ENCODE results near the gene CAPZB. TPM values are rescaled to one million over a fixed set of nuclear protein-coding genes. Genes with fewer than 3 reads are reported as not detected.
A peak's percentile ranks its signal among the peaks of the same experiment; 100 is the strongest.

The CAPZB gene
- total RNA-seq, 2 donors from 2014 or later, result 404 to 419 TPM

DNA sequence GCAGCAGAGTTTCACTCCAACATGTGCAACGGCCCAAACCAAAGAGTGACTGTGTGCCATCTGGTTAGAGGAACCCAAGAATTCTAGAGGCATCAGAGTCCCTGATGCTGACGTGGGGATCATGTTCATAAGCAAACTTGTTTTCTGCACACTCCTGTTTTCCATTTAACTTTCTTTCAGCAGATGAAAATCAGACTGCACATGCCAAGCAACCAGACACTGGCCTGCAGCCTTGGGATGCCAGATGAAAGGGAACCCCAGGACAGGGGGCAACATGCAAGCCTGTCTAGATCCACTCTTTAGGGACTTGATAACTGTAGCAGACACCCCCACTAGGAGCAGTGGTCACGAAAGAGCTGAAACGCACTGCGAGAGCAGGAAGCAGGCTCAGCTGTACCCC, 116.4 kb downstream of the CAPZB start:
- peak overlapping the region; percentile 50 to 80 for H3K27ac Mint-ChIP-seq
- ATAC-seq (no peak), DNase-seq (ENCODE audit: low spot score in 2 of 2) (no peak)
- H3K36me3 Mint-ChIP-seq, result no peaks in the 10 kb centered on the region
- no peaks in the 10 kb centered on the region for H3K9me3 Mint-ChIP-seq

DNA sequence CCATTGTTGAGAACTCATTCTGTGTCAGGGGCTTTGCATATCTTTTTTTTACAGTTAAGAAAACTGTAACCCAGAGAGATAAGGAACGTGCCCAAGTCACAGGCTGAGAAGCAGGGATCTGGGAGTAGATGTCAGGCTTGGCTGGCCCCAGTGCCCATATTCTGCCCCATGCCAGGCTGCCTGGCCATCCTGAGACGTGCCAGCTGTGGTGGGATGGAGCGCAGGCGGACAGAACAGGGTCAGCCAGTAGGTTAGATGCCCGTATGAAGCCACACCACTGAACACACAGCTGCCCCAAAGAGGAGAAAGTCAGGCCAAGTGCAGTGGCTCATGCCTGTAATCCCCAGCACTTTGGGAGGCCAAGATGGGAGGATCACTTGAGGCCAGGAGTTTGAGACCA, 117.3 kb downstream of the CAPZB start:
- ATAC-seq (no peak), DNase-seq (ENCODE audit: low spot score in 2 of 2) (no peak)
- Mint-ChIP-seq H3K27ac (peak overlapping the region; percentile 41 to 50), H3K9me3 (no peaks in the 10 kb centered on the region), H3K36me3 (no peaks in the 10 kb centered on the region)

DNA sequence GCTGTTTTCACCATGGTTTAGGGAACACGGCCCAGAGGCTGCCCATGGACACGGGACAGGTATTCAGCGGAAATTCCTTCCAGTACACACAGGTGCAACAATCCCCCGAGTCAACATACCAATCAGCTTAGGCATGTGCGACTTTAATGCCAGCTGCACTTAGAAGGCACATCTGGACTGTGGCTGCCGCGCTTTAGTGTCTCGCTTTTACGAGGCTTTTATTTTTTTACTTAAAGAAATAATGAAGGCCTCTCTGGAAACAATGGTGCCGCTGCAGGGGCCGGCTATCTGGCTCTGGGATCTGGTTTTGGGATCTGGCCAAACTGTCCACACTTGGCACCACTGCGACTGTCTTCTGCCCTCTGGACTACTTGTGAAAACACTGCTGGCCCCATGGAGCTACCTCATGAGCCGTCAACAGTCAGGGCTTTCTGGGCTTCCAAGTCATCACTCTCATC, 117.7 kb downstream of the CAPZB start:
- ATAC-seq, result no peak

DNA sequence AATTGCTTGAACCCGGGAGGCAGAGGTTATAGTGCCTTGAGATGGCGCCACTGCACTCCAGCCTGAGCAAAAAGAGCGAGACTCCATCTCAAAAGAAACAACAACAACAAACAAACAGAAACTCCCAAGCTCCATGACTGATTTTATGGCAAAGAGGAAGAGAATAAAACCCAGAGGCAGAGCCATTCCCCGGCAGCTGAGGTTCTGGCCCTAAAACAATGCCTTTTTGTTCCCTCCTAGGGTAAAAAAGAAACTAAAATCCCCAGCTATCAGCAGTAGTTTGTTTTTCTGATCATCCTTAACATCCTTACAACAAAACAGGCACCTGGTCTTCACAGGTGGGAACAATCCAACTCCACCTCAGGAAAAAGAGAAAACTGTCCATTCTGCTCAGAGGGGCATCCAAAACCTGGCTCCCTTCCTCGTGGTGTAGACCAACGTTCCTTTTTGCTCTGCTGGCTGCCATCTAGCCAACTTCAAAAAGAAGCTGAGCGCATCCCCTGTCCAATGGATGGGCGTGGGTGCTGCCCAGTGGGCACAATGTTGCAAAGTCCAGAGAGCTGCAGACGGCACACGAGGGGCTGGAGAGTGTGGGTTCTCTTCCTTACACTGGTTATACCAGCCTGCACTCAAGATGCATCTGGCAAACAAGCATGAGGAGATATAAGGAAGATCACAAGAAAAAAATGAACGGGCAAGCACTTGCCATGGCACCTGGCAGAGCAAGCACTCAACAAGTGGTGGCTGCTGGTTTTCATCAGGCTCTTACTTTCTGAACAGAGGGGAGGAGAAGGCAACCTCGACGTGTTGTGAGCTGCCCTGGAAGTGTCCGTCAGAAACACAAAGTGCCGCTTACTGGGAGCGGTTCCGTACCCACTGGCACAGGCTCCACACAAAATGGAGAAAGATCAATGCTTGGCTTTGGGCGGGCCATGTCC, 118.5 kb downstream of the CAPZB start:
- no peaks in the 10 kb centered on the region for H3K9me3 Mint-ChIP-seq
- no peaks in the 10 kb centered on the region for H3K36me3 Mint-ChIP-seq
- DNase-seq (ENCODE audit: low spot score in 2 of 2), result no peak
- peak overlapping the region in 1 of 2 donors; percentile 66 for H3K27ac Mint-ChIP-seq
- ATAC-seq, result no peak

More for the DNA sequence above, 117.7 kb downstream of the CAPZB start:
- H3K9me3 Mint-ChIP-seq, result no peaks in the 10 kb centered on the region
- H3K36me3 Mint-ChIP-seq, result no peaks in the 10 kb centered on the region
- H3K27ac Mint-ChIP-seq, result no peak overlapping the region
- no peak for DNase-seq (ENCODE audit: low spot score in 2 of 2)

DNA sequence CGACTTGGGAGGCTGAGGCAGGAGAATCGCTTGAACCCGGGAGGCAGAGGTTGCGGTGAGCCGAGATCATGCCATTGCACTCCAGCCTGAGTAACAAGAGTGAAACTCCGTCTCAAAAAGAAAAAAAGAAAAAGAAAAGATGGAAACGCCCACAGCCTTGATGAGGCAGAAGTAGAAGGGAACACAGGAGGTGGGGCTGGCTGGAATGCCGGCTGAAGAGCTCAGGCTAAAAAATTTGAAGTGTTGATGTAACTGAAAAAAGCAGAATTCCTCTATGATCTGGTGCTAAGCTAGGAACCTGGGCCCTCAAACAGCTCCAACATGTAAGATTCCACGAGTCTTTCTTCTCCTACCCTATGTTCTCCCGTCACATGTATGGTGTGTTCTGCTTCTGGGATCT, 119.6 kb downstream of the CAPZB start:
- no peak for ATAC-seq
- peak overlapping the region in 1 of 2 donors; percentile 77 for H3K27ac Mint-ChIP-seq
- no peak for DNase-seq (ENCODE audit: low spot score in 2 of 2)
- no peaks in the 10 kb centered on the region for H3K36me3 Mint-ChIP-seq
- H3K9me3 Mint-ChIP-seq, result no peaks in the 10 kb centered on the region

DNA sequence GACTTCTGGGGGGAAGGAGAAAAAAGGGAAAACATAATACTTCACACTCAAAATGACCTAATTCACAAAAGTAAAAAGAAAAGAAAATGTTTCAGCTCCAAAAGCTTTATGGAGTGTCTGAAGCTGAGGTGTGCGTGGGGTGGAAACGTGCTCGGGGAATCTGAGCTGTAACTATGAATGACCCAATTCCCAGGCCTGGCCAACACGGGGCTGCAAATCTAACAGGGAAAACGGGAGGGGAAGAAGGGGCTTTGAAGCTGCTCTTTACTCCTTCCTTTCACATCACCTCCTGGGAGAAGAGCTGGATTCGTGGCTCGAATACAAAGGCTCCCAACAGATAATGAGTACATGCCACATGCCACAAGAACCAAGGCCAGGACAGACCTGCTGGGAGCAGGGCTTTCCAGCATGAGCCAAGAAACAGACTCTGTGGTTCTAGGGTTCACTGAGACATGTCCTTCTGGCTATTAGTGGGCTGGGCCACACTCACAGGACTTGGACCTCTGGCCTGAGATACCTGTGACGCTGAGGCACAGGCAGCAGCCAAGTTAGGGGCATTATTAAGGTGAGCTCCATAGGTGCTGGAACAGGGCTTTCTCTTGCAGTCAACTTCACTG, 121.7 kb downstream of the CAPZB start:
- H3K36me3 Mint-ChIP-seq, result no peaks in the 10 kb centered on the region
- H3K9me3 Mint-ChIP-seq, result no peaks in the 10 kb centered on the region
- DNase-seq (ENCODE audit: low spot score in 2 of 2), result no peak
- peak overlapping the region in 1 of 2 donors; percentile 32 for H3K27ac Mint-ChIP-seq
- ATAC-seq, result no peak

DNA sequence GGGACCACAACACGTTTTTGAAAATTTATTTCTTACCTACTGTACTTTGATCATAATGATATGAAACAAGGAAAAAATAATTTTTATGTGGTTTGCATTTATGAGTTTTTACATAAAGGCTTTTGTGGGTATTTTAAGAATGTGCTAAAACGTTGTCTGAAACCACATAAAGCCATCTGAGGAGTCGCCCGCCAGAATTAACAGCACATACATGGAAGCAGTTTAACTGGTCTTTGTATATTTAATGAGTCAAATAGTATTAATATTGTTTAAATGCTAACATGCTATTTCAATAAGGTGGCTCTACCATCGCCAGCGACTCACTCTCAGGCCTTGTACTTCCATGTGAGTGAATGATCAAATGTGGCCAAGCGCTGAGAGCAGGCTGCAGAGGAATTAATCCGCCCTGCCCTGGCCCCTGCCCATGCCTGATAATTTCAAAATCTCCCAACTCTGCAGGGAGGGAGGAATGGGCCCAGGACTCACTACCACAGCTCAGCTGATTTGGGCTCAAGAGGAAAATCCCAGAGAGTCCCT, 123.7 kb downstream of the CAPZB start:
- no peak for ATAC-seq
- H3K27ac Mint-ChIP-seq, result peak overlapping the region in 1 of 2 donors; percentile 29
- no peaks in the 10 kb centered on the region for H3K36me3 Mint-ChIP-seq
- no peak for DNase-seq (ENCODE audit: low spot score in 2 of 2)
- H3K9me3 Mint-ChIP-seq, result no peaks in the 10 kb centered on the region

DNA sequence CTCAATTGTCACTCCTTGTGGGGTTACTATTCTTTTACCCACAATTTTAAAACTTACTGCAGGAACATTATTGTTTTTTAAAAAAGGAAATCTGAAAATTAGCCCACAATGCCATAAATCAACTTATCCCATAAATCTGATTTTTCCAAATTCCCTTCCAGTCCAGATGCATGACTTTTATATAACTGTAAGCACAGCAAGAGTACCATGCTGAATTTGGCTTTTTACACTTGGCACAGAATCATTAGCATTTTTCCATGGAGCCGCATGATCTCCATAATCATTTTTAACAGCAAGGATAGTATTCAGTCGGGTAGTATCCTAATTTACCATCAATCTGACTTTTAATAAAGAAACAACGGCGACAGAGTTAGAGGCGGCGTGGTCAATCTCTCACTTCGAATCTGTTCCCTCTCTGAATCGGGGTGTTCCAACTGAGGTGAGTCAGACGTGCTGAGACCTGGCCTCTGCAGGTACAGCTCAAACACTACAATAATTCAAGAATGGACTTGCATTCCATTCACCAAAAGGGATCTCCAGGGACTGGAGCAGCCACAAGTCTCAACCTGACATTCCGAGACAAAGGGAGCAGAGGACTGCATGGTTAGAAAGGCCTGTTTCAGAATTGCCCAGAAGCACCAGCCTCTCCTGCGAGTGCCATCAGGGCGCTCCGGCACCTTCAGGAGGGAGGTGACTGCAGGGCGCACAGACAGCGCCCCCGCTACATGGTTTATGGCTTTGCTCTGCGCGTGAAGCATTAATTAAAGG, 124.3 kb downstream of the CAPZB start:
- no peaks in the 10 kb centered on the region for H3K9me3 Mint-ChIP-seq
- H3K36me3 Mint-ChIP-seq, result no peaks in the 10 kb centered on the region
- ATAC-seq (no peak), DNase-seq (ENCODE audit: low spot score in 2 of 2) (no peak)
- peak overlapping the region in 1 of 2 donors; percentile 77 for H3K27ac Mint-ChIP-seq

DNA sequence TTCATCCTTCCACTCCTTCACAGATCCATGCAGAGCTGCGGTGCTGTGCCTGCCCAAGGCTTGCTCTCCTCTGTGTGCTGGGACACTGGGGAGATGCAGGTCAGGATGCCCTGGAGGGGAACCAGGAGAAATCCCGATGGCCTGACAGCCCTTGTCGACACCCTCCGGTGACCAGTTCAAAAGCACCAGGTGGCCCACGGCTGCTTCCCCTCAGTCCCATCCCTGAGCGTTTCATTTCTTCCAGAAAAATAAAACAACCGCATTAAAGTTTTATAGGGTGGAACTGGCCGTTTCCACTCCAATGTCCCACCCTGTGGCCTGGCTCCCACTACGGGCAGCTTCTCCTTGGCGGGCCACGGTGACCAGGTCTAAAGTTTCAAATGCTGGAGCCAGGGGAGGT, 124.9 kb downstream of the CAPZB start:
- no peak for DNase-seq (ENCODE audit: low spot score in 2 of 2)
- ATAC-seq, result peak; percentile 14 to 39
- no peaks in the 10 kb centered on the region for H3K9me3 Mint-ChIP-seq
- H3K36me3 Mint-ChIP-seq, result peaks cover 4 to 5% of the 10 kb centered on the region in 2 donors
- H3K27ac Mint-ChIP-seq, result peak overlapping the region; percentile 77 to 93

DNA sequence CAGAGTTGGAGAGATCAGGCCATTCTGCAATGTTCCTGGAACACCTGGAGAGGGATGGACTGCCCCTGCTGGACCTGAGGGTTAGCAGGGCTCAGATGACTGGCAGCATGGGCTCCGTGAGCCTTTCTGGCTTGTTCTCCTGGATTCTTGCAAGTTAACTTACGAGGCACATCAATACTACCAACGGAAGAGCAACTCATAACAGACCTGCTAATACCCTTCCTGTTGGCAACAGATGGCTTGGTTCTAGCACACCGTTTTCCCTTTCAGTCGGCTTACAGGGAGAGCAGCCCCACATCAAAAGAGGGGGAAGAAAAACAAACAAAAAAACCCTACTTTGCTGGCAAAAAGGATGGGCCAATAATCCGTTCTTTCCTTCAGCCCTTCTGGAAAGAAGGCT, 125.3 kb downstream of the CAPZB start:
- peaks cover 5 to 7% of the 10 kb centered on the region in 2 donors for H3K36me3 Mint-ChIP-seq
- peak in 1 of 2 donors; percentile 16 for DNase-seq (ENCODE audit: low spot score in 2 of 2)
- H3K9me3 Mint-ChIP-seq, result no peaks in the 10 kb centered on the region
- ATAC-seq, result peak; percentile 57 to 85
- H3K27ac Mint-ChIP-seq, result peak overlapping the region; percentile 77 to 93

DNA sequence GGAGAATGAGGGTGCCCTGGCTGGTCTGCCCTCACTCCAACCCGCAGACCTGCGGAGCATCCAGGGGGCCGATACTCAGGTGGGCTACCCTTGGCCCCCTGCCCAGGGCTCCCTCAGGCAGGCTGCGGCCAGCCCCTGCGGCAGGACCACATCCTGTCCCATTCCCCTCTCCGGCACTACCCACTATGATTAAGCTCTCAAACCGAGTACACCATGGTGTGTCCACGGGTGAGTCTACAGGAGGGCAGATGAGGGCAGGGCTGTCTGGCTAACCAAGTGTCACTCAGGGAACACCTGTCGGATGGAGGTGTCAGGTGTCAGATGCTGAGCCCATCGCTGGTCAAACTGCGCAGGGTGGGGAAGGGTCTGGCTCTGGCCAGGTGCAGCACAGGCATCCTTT, 126.0 kb downstream of the CAPZB start:
- Mint-ChIP-seq H3K27ac (peak overlapping the region; percentile 77 to 93), H3K36me3 (peaks cover 5 to 7% of the 10 kb centered on the region in 2 donors), H3K9me3 (no peaks in the 10 kb centered on the region)
- ATAC-seq, result peak in 1 of 2 donors; percentile 20
- DNase-seq (ENCODE audit: low spot score in 2 of 2), result no peak

DNA sequence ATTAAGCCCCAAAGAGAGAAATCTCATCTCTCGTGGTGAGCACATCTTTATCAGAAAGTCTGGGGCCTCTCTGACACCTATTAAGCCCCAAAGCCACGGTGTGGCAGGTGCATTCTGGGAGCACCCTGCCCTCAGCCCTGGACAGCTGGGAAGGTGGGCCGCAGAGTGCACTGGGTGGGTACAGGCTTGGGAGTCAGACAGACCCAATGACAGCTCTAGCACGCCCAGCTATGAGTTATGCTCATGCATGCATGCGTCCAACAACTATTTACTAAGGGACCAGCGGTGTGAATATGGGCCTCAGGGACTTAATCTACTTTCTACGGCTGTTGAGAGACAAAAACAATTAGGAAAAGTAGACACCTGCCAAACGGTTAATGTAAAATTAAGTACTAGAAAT, 126.6 kb downstream of the CAPZB start:
- H3K9me3 Mint-ChIP-seq, result no peaks in the 10 kb centered on the region
- no peak for ATAC-seq
- peaks cover 5 to 7% of the 10 kb centered on the region in 2 donors for H3K36me3 Mint-ChIP-seq

DNA sequence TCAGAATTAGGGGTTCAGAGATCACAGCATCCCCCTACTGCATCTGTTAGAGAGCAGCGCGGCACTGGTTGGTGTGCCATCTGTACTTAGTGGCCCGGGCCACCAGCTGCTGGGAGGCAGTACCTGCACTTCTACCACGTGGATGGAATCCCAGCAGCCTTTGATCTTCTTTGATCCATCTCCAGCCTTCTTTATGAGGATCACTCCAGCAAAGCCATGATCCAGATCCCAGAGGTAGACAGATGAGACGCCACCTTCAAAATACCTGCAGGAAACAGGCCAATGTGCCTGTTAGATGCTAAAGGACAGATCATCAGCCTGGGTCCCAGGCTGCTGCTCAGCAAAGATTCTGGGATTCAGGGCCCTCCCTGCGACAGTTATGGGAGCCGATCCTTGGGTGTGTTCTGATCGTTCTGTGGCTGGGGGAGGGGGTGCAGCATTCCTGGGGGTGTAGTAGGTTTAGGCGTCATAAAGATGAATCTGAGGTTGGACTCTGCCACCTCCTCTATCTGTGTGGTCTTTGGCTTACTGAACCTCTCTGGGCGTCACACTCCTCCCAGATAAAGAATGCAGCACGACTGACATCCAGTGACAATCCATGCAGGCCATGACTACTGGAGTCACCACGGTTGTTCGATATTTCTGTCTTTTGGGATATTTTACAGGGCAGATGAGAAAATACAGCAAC, 127.9 kb downstream of the CAPZB start:
- peak overlapping the region; percentile 23 to 82 for H3K27ac Mint-ChIP-seq
- ATAC-seq, result no peak

More for the DNA sequence above, 126.6 kb downstream of the CAPZB start:
- H3K27ac Mint-ChIP-seq, result no peak overlapping the region
- no peak for DNase-seq (ENCODE audit: low spot score in 2 of 2)

DNA sequence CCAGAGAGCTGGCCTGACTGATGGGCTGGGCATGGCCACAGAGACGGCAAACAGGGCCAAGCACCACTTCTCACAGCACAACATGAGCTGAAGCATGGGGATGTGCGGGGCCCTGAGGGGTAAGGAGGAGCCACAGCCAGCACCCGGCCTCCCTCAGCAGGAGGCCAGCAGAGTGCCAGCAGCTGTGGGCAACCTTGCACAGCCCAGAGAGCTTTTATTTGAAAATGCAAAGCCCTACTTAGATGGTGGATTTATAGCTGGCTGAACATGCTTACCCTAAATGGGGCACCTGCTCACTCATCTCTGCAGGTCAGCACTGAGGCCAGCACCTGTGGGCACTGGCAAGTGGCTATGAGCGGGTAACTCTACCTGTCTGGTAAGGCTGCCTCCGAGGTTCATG, 129.1 kb downstream of the CAPZB start:
- no peak for DNase-seq (ENCODE audit: low spot score in 2 of 2)
- peak overlapping the region in 1 of 2 donors; percentile 84 for H3K27ac Mint-ChIP-seq
- no peaks in the 10 kb centered on the region for H3K9me3 Mint-ChIP-seq
- H3K36me3 Mint-ChIP-seq, result peaks cover 5 to 7% of the 10 kb centered on the region in 2 donors
- ATAC-seq, result no peak

More for the DNA sequence above, 127.9 kb downstream of the CAPZB start:
- no peak for DNase-seq (ENCODE audit: low spot score in 2 of 2)
- H3K36me3 Mint-ChIP-seq, result peaks cover 5 to 7% of the 10 kb centered on the region in 2 donors
- no peaks in the 10 kb centered on the region for H3K9me3 Mint-ChIP-seq

DNA sequence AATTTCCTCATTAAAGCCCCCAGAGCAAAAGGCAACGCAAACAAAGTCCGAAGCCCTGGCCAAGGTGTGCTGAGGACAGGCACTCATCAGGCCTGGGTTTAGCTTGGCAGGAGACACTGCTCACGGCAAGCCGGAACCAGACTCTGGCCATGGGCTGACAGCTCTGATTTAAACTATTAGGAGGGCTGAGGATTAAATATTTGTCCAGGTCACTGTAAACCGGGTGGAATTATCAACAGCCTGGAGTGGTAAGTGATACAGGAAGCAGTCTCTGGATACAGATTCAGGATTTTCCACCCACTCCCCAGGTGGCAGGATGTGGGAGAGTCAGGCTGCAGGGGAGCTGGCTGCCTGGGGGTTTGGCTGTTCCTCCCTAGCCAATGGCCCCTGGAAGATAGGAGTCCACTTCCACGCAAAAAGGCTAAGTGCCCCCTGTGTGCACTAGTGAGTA, 130.8 kb downstream of the CAPZB start:
- peaks cover 5 to 7% of the 10 kb centered on the region in 2 donors for H3K36me3 Mint-ChIP-seq
- ATAC-seq (no peak), DNase-seq (ENCODE audit: low spot score in 2 of 2) (no peak)
- H3K9me3 Mint-ChIP-seq, result no peaks in the 10 kb centered on the region
- H3K27ac Mint-ChIP-seq, result peak overlapping the region; percentile 6 to 36

DNA sequence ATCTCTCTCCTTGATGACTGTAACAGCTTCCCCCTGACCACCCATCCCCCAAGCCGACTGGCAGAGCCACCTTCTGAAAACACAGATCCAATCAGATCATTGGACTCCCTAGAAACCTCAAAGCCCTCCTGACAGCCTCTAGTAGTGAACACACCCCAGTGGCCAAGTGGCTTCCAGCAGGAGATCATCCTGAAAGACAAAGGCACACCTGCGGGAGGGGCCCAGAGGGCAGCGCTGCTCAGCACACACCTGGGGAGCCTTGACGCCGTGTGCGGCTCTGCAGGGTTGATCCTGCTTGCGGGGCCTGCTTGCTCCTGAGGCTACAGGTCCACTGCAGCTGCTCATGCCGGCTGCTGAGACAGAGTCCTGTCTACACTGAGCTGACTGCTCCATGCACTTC, 131.7 kb downstream of the CAPZB start:
- no peaks in the 10 kb centered on the region for H3K9me3 Mint-ChIP-seq
- peak in 1 of 2 donors; percentile 11 for ATAC-seq
- no peak for DNase-seq (ENCODE audit: low spot score in 2 of 2)
- H3K27ac Mint-ChIP-seq, result peak overlapping the region in 1 of 2 donors; percentile 87
- H3K36me3 Mint-ChIP-seq, result peaks cover 5 to 7% of the 10 kb centered on the region in 2 donors
